Stimulated activated CD4-positive, alpha-beta T cell treated with anti-CD3 and anti-CD28 coated beads, Interleukin-2, amount 100 ng/mL, for 4 hours (primary cell): ENCODE results near the gene ST3GAL4.

ENCODE experiments used
- DNase-seq: peaks from one replicate; pipeline ENCODE4 v3.0.0-alpha.2; 2020; ENCODE audit warnings: low read depth

Gene ST3GAL4

GRCh38 chr11:126329644-126330211 lies 25.8 kb upstream of the ST3GAL4 start:
- DNase-seq, result no peak

- DNase-seq, result no peak
Observed at GRCh38 chr11:126331286-126331685, 24.2 kb upstream of the ST3GAL4 start.

GRCh38 chr11:126332221-126332711 lies 23.2 kb upstream of the ST3GAL4 start:
- DNase-seq, result no peak

GRCh38 chr11:126333142-126333541 lies 22.3 kb upstream of the ST3GAL4 start:
- no peak for DNase-seq

GRCh38 chr11:126334659-126335462 lies 20.6 kb upstream of the ST3GAL4 start:
- no peak for DNase-seq

- no peak for DNase-seq
Observed at GRCh38 chr11:126335463-126335760, 20.1 kb upstream of the ST3GAL4 start.

- no peak for DNase-seq
Observed at GRCh38 chr11:126336138-126336541, 19.3 kb upstream of the ST3GAL4 start.

GRCh38 chr11:126336671-126337101 lies 18.8 kb upstream of the ST3GAL4 start:
- no peak for DNase-seq

- no peak for DNase-seq
Observed at GRCh38 chr11:126337126-126337473, 18.4 kb upstream of the ST3GAL4 start.

- no peak for DNase-seq
Observed at GRCh38 chr11:126337474-126338241, 17.8 kb upstream of the ST3GAL4 start.

GRCh38 chr11:126338346-126339055 lies 17.0 kb upstream of the ST3GAL4 start:
- DNase-seq, result no peak

- DNase-seq, result no peak
Observed at GRCh38 chr11:126339073-126339862, 16.2 kb upstream of the ST3GAL4 start.

GRCh38 chr11:126339863-126340434 lies 15.5 kb upstream of the ST3GAL4 start:
- DNase-seq, result no peak

- DNase-seq, result no peak
Observed at GRCh38 chr11:126340960-126341606, 14.4 kb upstream of the ST3GAL4 start.

GRCh38 chr11:126341760-126342161 lies 13.7 kb upstream of the ST3GAL4 start:
- DNase-seq, result no peak

- DNase-seq, result no peak
Observed at GRCh38 chr11:126343051-126343450, 12.4 kb upstream of the ST3GAL4 start.

- DNase-seq, result no peak
Observed at GRCh38 chr11:126344141-126345080, 11.1 kb upstream of the ST3GAL4 start.

- no peak for DNase-seq
Observed at GRCh38 chr11:126345283-126345682, 10.2 kb upstream of the ST3GAL4 start.

GRCh38 chr11:126345759-126346585 lies 9.5 kb upstream of the ST3GAL4 start:
- no peak for DNase-seq
